Transverse colon (tissue), 4 donors: ENCODE data around the gene LPIN1. TPM values are rescaled to one million over a fixed set of nuclear protein-coding genes. Genes with fewer than 3 reads are reported as not detected.

Experiments used
- DNase-seq: peaks from one replicate; pipeline ENCODE4 v3.0.0-alpha.2; 2019
- H3K27ac ChIP-seq, 4 donors: fragments of 200-600 bp; sonication (generic); 2 replicates each; pipeline ENCODE4 v1.5.1; 2016 to 2018; ENCODE audit warnings: inconsistent platforms in 4 of 4
- H3K27me3 ChIP-seq: fragments of 200-600 bp; sonication (generic); 2 replicates; pipeline ENCODE4 v1.5.1; 2017; ENCODE audit warnings: inconsistent platforms
- H3K36me3 ChIP-seq, 4 donors: fragments of 200-600 bp; sonication (generic); 2 replicates each; pipeline ENCODE4 v1.5.1; 2017 to 2019; ENCODE audit warnings: inconsistent platforms in 4 of 4
- H3K4me1 ChIP-seq, 4 donors: fragments of 200-600 bp; sonication (generic); 2 replicates each; pipeline ENCODE4 v1.5.1; 2017 to 2020; ENCODE audit warnings: inconsistent platforms in 4 of 4
- H3K4me3 ChIP-seq, 4 donors: fragments of 200-600 bp; sonication (generic); 1 replicate in 1 of 4; 2 replicates in 3 of 4; pipeline versions ENCODE4 v1.5.1 to v1.6.1; 2017 to 2019; ENCODE audit warnings: inconsistent platforms in 4 of 4
- H3K9me3 ChIP-seq, 2 donors: fragments of 200-600 bp; sonication (generic); 2 replicates each; pipeline ENCODE4 v1.5.1; 2017 to 2019; ENCODE audit warnings: inconsistent platforms in 2 of 2
- CTCF ChIP-seq, 5 experiments: fragments of 200-600 bp in 3 of 5; fragments of 450-650 bp in 2 of 5; sonication (generic) in 3 of 5; IDR thresholded peaks; 1 replicate in 2 of 5; 2 replicates in 3 of 5; pipeline ENCODE4 v1.5.1; 2016 to 2017; ENCODE audit warnings: antibody characterized with exemption in 5 of 5, inconsistent platforms in 3 of 5, mild to moderate bottlenecking in 2 of 5, moderate library complexity in 1 of 5
- EP300 ChIP-seq: sonication (generic); formaldehyde crosslinking; IDR thresholded peaks from one replicate; pipeline ENCODE4 v1.6.1; 2017; ENCODE audit warnings: antibody characterized with exemption, low read depth
- POLR2A ChIP-seq: fragments of 450-650 bp; IDR thresholded peaks from one replicate; pipeline ENCODE4 v1.6.1; 2016; ENCODE audit warnings: antibody characterized with exemption, mild to moderate bottlenecking, moderate library complexity
- POLR2AphosphoS5 ChIP-seq, 3 donors: sonication (generic); formaldehyde crosslinking; IDR thresholded peaks; one replicate each; pipeline ENCODE4 v1.6.1; 2016; ENCODE audit warnings: antibody characterized with exemption in 3 of 3
- WGBS, 2 donors: methylation state at CpG; one replicate each; pipeline ENCODE4 v1.1.5; 2018; ENCODE audit warnings: low coverage in 1 of 2; 5-methylcytosine and 5-hydroxymethylcytosine counted together
- in situ Hi-C, 4 donors: fragments of 200-750 bp; cut with MboI; loops; one replicate each; pipeline versions ENCODE4 v1.15.0 to v1.15.1; 2017; ENCODE audit warnings: low sequenced_read_pairs in 3 of 4, low pct_ligation_motif_present in 1 of 4, low pct_unique_long_range_greater_than_20kb in 1 of 4
- intact Hi-C: fragments of 100-400 bp; cut with DNase I; formaldehyde crosslinking; loops from one replicate; pipeline ENCODE4 v1.15.1; 2023; ENCODE audit warnings: low total_unique reads
- total RNA-seq, 4 donors: library from RNA; depleted of rRNA; stranded (reverse); fragments of >200 nt; gene quantifications; one replicate each; pipeline ENCODE4 v1.1.0, GENCODE V29; 2016

Gene LPIN1
- total RNA-seq, 4 donors from 2014 or later: 19.7 to 62.1 (median 26.6) TPM

GRCh38 chr2:11867926-11868325 lies 121.5 kb downstream of the LPIN1 start:
- no peak overlapping the region for H3K4me3 ChIP-seq
- H3K27ac ChIP-seq: no peak overlapping the region
- no peaks in the 10 kb centered on the region for H3K27me3 ChIP-seq
- intact Hi-C loops: loop anchor here (5.0 kb wide), 1 partner anchor 1139 kb away; no protein-coding TSS in a partner anchor
- DNase-seq: no peak
- H3K36me3 ChIP-seq: no peaks in the 10 kb centered on the region
- TF ChIP-seq CTCF (IDR thresholded peaks at IDR 0.05) (no peak), EP300 (no peak), POLR2A (no peak), POLR2AphosphoS5 (IDR thresholded peaks at IDR 0.05) (no peak)
- 89 to 95% methylated on average over 2 of the region's 2 CpGs for WGBS, 2 donors
- in situ Hi-C loops: loop anchor here in 2 of 4 donors (10.0 to 25.0 kb wide), 2 partner anchors 844 to 1137 kb away; partner anchors contain the start of gene TRIB2 (in 1 of the 2)
- H3K4me1 ChIP-seq: peaks cover 0 to 11% (median 3%) of the 10 kb centered on the region in 4 donors
- no peaks in the 10 kb centered on the region for H3K9me3 ChIP-seq

GRCh38 chr2:11869391-11869991 lies 123.1 kb downstream of the LPIN1 start:
- no peak overlapping the region for H3K4me3 ChIP-seq
- H3K4me1 ChIP-seq: peaks cover 0 to 10% (median 0%) of the 10 kb centered on the region in 4 donors
- no peak for DNase-seq
- no peaks in the 10 kb centered on the region for H3K27me3 ChIP-seq
- H3K36me3 ChIP-seq: no peaks in the 10 kb centered on the region
- H3K9me3 ChIP-seq: no peaks in the 10 kb centered on the region
- intact Hi-C loops (loop anchor here (5.0 kb wide), 1 partner anchor 1138 kb away; no protein-coding TSS in a partner anchor), in situ Hi-C loops (loop anchor here in 2 of 4 donors (10.0 to 25.0 kb wide), 2 partner anchors 843 to 1135 kb away; partner anchors contain the start of gene TRIB2 (in 1 of the 2))
- WGBS, 2 donors: 60 to 91% methylated on average over 1 to 8 of the region's 8 CpGs
- TF ChIP-seq CTCF (IDR thresholded peaks at IDR 0.05): no peak
- TF ChIP-seq POLR2AphosphoS5 (IDR thresholded peaks at IDR 0.05): no peak
- TF ChIP-seq EP300: no peak
- TF ChIP-seq POLR2A: no peak
- H3K27ac ChIP-seq: no peak overlapping the region

DNA sequence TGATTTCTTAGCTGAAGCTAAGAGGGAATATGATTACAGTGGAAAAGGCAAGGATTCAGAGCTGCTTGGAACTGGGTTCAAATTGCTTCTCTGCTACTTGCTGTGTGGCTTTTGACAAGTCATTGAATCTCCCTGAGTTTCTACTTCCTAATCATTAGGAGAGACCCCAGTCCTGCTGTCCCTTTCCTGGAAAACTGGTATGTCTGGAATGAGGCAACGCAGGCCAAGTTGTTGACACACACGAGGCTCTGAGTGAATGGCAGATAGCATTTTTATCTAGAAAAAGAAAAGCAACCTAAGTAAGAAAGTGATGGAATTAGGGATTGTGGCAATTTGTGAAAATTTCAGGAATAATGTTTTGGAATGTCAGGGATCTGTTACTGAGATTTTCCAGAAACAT lies 123.6 kb downstream of the LPIN1 start:
- H3K27ac ChIP-seq: no peak overlapping the region
- TF ChIP-seq POLR2A: no peak
- no peak for TF ChIP-seq POLR2AphosphoS5 (IDR thresholded peaks at IDR 0.05)
- no peak for TF ChIP-seq EP300
- no peak for TF ChIP-seq CTCF (IDR thresholded peaks at IDR 0.05)
- intact Hi-C loops: no loop called here
- H3K27me3 ChIP-seq: no peaks in the 10 kb centered on the region
- DNase-seq: no peak
- no peaks in the 10 kb centered on the region for H3K36me3 ChIP-seq
- no peaks in the 10 kb centered on the region for H3K9me3 ChIP-seq
- H3K4me1 ChIP-seq: peaks cover 0 to 10% (median 0%) of the 10 kb centered on the region in 4 donors
- no peak overlapping the region for H3K4me3 ChIP-seq
- in situ Hi-C loops: loop anchor here in 2 of 4 donors (10.0 to 25.0 kb wide), 2 partner anchors 195 to 842 kb away; partner anchors contain the start of gene TRIB2 (in 1 of the 2)
- 62% methylated on average over 2 of the region's 2 CpGs; no CpG with 5 or more reads in 1 of the 2 donors for WGBS, 2 donors

DNA sequence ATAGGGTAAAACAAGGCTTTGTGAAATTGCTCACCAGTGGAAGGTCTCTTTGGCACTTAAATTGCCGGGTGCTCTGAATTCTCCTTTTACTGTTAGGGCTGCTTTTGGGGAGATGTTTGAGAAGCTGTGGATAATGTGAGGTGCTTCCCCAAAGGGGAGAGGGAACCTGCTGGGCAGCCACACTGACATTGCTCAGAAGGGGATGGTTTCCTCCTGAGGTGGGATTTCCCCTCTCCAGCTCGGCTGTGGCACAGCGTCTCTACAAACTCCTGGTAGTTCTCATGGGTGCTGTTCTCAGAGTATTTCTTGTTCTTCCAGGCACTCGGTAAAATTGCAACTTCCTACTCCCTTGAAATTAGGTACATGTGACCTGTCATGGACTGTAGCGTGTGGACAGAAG lies 124.2 kb downstream of the LPIN1 start:
- no peak for DNase-seq
- 54 to 81% methylated on average over 4 to 5 of the region's 5 CpGs for WGBS, 2 donors
- Histone ChIP-seq H3K4me1 (peaks cover 0 to 10% (median 0%) of the 10 kb centered on the region in 4 donors), H3K36me3 (no peaks in the 10 kb centered on the region), H3K27me3 (no peaks in the 10 kb centered on the region), H3K4me3 (no peak overlapping the region), H3K9me3 (no peaks in the 10 kb centered on the region), H3K27ac (no peak overlapping the region)
- intact Hi-C loops: no loop called here
- TF ChIP-seq POLR2A (no peak), POLR2AphosphoS5 (IDR thresholded peaks at IDR 0.05) (no peak), EP300 (no peak), CTCF (IDR thresholded peaks at IDR 0.05) (no peak)
- in situ Hi-C loops: loop anchor here in 2 of 4 donors (10.0 to 25.0 kb wide), 2 partner anchors 194 to 842 kb away; partner anchors contain the start of gene TRIB2 (in 1 of the 2)
